ENCODE measurements around the gene SEMA5A.

Gene SEMA5A

GRCh38 chr5:9545992-9546851, at the start of gene SEMA5A:
Gene SEMA5A (minus strand): TSS chr5:9546075. CDS start chr5:9379946, 166,129 bp downstream.
- no peak for DNase-seq (ENCODE audit: low spot score)

GRCh38 chr5:9594913-9595312, 49.0 kb upstream of the SEMA5A start:
- DNase-seq (ENCODE audit: low spot score) = no peak

- DNase-seq (ENCODE audit: low spot score) = no peak
Observed at GRCh38 chr5:9589049-9589835, 43.4 kb upstream of the SEMA5A start.

GRCh38 chr5:9588254-9588653, 42.4 kb upstream of the SEMA5A start:
- no peak for DNase-seq (ENCODE audit: low spot score)

GRCh38 chr5:9587135-9587534, 41.3 kb upstream of the SEMA5A start:
- DNase-seq (ENCODE audit: low spot score) = no peak

- no peak for DNase-seq (ENCODE audit: low spot score)
Observed at GRCh38 chr5:9582406-9582805, 36.5 kb upstream of the SEMA5A start.

- DNase-seq (ENCODE audit: low spot score) = no peak
Observed at GRCh38 chr5:9573796-9574195, 27.9 kb upstream of the SEMA5A start.

- no peak for DNase-seq (ENCODE audit: low spot score)
Observed at GRCh38 chr5:9572246-9572645, 26.4 kb upstream of the SEMA5A start.

- DNase-seq (ENCODE audit: low spot score) = no peak
Observed at GRCh38 chr5:9570876-9571275, 25.0 kb upstream of the SEMA5A start.

- DNase-seq (ENCODE audit: low spot score) = no peak
Observed at GRCh38 chr5:9567039-9567438, 21.2 kb upstream of the SEMA5A start.

GRCh38 chr5:9564752-9565151, 18.9 kb upstream of the SEMA5A start:
- DNase-seq (ENCODE audit: low spot score) = no peak

- no peak for DNase-seq (ENCODE audit: low spot score)
Observed at GRCh38 chr5:9562141-9562540, 16.3 kb upstream of the SEMA5A start.

GRCh38 chr5:9559965-9560364, 14.1 kb upstream of the SEMA5A start:
- no peak for DNase-seq (ENCODE audit: low spot score)

GRCh38 chr5:9558319-9558965, 12.6 kb upstream of the SEMA5A start:
- no peak for DNase-seq (ENCODE audit: low spot score)

- no peak for DNase-seq (ENCODE audit: low spot score)
Observed at GRCh38 chr5:9557696-9558095, 11.8 kb upstream of the SEMA5A start.

GRCh38 chr5:9555961-9556360, 10.1 kb upstream of the SEMA5A start:
- DNase-seq (ENCODE audit: low spot score) = no peak

GRCh38 chr5:9554122-9554521, 8.2 kb upstream of the SEMA5A start:
- DNase-seq (ENCODE audit: low spot score) = no peak

- no peak for DNase-seq (ENCODE audit: low spot score)
Observed at GRCh38 chr5:9553561-9553960, 7.7 kb upstream of the SEMA5A start.

GRCh38 chr5:9551567-9552537, 6.0 kb upstream of the SEMA5A start:
- no peak for DNase-seq (ENCODE audit: low spot score)

GRCh38 chr5:9549941-9550340, 4.1 kb upstream of the SEMA5A start:
- DNase-seq (ENCODE audit: low spot score) = no peak

GRCh38 chr5:9547122-9547947, 1.5 kb upstream of the SEMA5A start:
- peak; percentile 16 for DNase-seq (ENCODE audit: low spot score)
